K562 (cell line): Measurements from ENCODE around the gene GATAD2B. TPM values are rescaled to one million over a fixed set of nuclear protein-coding genes. Genes with fewer than 3 reads are reported as not detected.
A peak's percentile ranks its signal among the peaks of the same experiment; 100 is the strongest.

Source experiments
- BCOR ChIP-seq: fragments of 450-650 bp; IDR thresholded peaks from 2 replicates; pipeline ENCODE4 v1.6.1; 2016
- DDX20 ChIP-seq: fragments of 450-650 bp; IDR thresholded peaks from 2 replicates; pipeline ENCODE4 v1.6.1; 2016; ENCODE audit warnings: missing genetic modification characterization, low read depth, mild to moderate bottlenecking, missing compliant biosample characterization, moderate library complexity
- FOXA3 ChIP-seq, 2 experiments: fragments of 450-650 bp in 1 of 2; sonication (generic) in 1 of 2; formaldehyde crosslinking; IDR thresholded peaks in 1 of 2; conservative IDR thresholded peaks in 1 of 2; 2 replicates each; pipeline versions ENCODE4 v1.4.0 to v1.8.0; 2020 to 2022; ENCODE audit warnings: mild to moderate bottlenecking in 2 of 2, missing genetic modification reagents in 1 of 2
- HMBOX1 ChIP-seq: sonication (generic); IDR thresholded peaks from 2 replicates; pipeline ENCODE4 v1.6.1; 2016
- NFE2L1 ChIP-seq: fragments of 450-650 bp; IDR thresholded peaks from 2 replicates; pipeline ENCODE4 v1.6.1; 2016; ENCODE audit warnings: missing genetic modification characterization, low read depth, mild to moderate bottlenecking, missing compliant biosample characterization, moderate library complexity, borderline replicate concordance
- REST ChIP-seq, 2 experiments: fragments of 450-650 bp; formaldehyde crosslinking in 1 of 2; IDR thresholded peaks; 2 replicates each; pipeline versions ENCODE4 v1.4.0 to v1.6.1; 2014 to 2020; ENCODE audit warnings: mild to moderate bottlenecking in 2 of 2, borderline replicate concordance in 1 of 2, low read depth in 1 of 2
- TSHZ1 ChIP-seq: fragments of 250-450 bp; sonication (Bioruptor Pico); IDR thresholded peaks from 2 replicates; pipeline ENCODE4 v1.4.0; 2020; ENCODE audit warnings: mild to moderate bottlenecking, moderate library complexity
- UBTF ChIP-seq, 2 experiments: IDR thresholded peaks; 2 replicates each; pipeline ENCODE4 v1.6.1; 2012; ENCODE audit warnings: improper control_type of control experiment in 2 of 2, low read depth in 2 of 2, low read length in 2 of 2, borderline replicate concordance in 1 of 2
- ZBTB1 ChIP-seq: sonication (generic); formaldehyde crosslinking; IDR thresholded peaks from 2 replicates; pipeline ENCODE4 v1.8.1; 2023; ENCODE audit warnings: missing genetic modification reagents, low read depth, mild to moderate bottlenecking, borderline replicate concordance
- ZC3H8 ChIP-seq: fragments of 450-650 bp; IDR thresholded peaks from 2 replicates; pipeline ENCODE4 v1.6.1; 2017
- ZEB2 ChIP-seq: fragments of 450-650 bp; IDR thresholded peaks from 2 replicates; pipeline ENCODE4 v1.6.1; 2016
- polyA plus RNA-seq, 8 experiments: library from polyadenylated mRNA; depleted of rRNA in 4 of 8; stranded (reverse) in 5 of 8; unstranded in 3 of 8; fragments of >200 nt; fragmentation: Nextera tagmentation in 2 of 8; fragmentation: Illumina TruSeq in 1 of 8; extraction: Ambion mirVana in 2 of 8; extraction: Trizol in 1 of 8; gene quantifications; 2 replicates each; pipeline versions ENCODE4 v1.2.1 to v1.2.3, GENCODE V29; 2011 to 2014; ENCODE audit warnings: inconsistent platforms in 1 of 8, missing spikeins in 1 of 8
- total RNA-seq, 7 experiments: library from RNA; depleted of rRNA in 6 of 7; stranded (reverse); fragments of >200 nt in 6 of 7; fragmentation: Illumina TruSeq in 2 of 7; extraction: Trizol in 2 of 7; gene quantifications; 2 replicates each; pipeline versions ENCODE4 v1.2.1 to v1.2.3, GENCODE V29; 2011 to 2021; ENCODE audit warnings: low replicate concordance in 1 of 7

Gene GATAD2B
- total and polyA plus RNA-seq, 9 of the 15 experiments (the other 6 are each of a cell fraction or from before 2014, with no cell fraction given) = 1.5 to 40.2 (median 4.9) TPM

GRCh38 chr1:153771841-153772593 lies 150.8 kb downstream of the GATAD2B start (continued):
- TF ChIP-seq HMBOX1 (no peak), ZC3H8 (no peak), TSHZ1 (no peak), NFE2L1 (tag) (no peak), BCOR (no peak), ZEB2 (no peak), UBTF (IDR thresholded peaks at IDR 0.05; ENCODE audit: borderline replicate concordance in 1 of 2, low read depth in 2 of 2, low read length in 2 of 2) (no peak), FOXA3 (CRISPR knock-in tag; conservative IDR thresholded peaks at IDR 0.05 in 1 of 2, IDR thresholded peaks at IDR 0.05 in 1 of 2) (no peak), ZBTB1 (CRISPR knock-in tag) (0 out of 2 replicates have a peak, but pooled peaks have one; percentile 32), REST (IDR thresholded peaks at IDR 0.05; ENCODE audit: borderline replicate concordance) (peak; percentile 38; the same call in 1 of the 2 replicates), REST (CRISPR knock-in tag; IDR thresholded peaks at IDR 0.05; ENCODE audit: low read depth) (no peak), DDX20 (tag) (no peak)
